GDM1 (cell line): Measurements from ENCODE around the gene CLASP1.
"Not testable (repeated sequence)": the region's sequence is repeated elsewhere in the genome, so short reads cannot be mapped to it uniquely, and the experiment has no call there.

ENCODE experiments used
- DNase-seq: peaks from one replicate; lab custom pipeline; 2025; lab: John Stamatoyannopoulos, UW

CLASP1 gene

GRCh38 chr2:121348128-121348740 is 301.0 kb downstream of the CLASP1 start:
- no peak for DNase-seq

GRCh38 chr2:121346859-121347258 is 302.4 kb downstream of the CLASP1 start:
- DNase-seq: no peak

GRCh38 chr2:121346407-121346806 is 302.9 kb downstream of the CLASP1 start:
- DNase-seq: no peak

GRCh38 chr2:121345887-121346286 is 303.4 kb downstream of the CLASP1 start:
- no peak for DNase-seq

- DNase-seq: no peak
Measured at GRCh38 chr2:121345101-121345500, 304.2 kb downstream of the CLASP1 start.

- DNase-seq: not testable (repeated sequence)
Measured at GRCh38 chr2:121343828-121344399, 305.3 kb downstream of the CLASP1 start.

- no peak for DNase-seq
Measured at GRCh38 chr2:121343191-121343590, 306.1 kb downstream of the CLASP1 start.

- DNase-seq: no peak
Measured at GRCh38 chr2:121342751-121343150, 306.5 kb downstream of the CLASP1 start.

GRCh38 chr2:121340926-121341325 is 308.3 kb downstream of the CLASP1 start:
- DNase-seq: no peak

- no peak for DNase-seq
Measured at GRCh38 chr2:121338281-121338680, 311.0 kb downstream of the CLASP1 start.

GRCh38 chr2:121336528-121337294 is 312.6 kb downstream of the CLASP1 start:
- DNase-seq: no peak

- no peak for DNase-seq
Measured at GRCh38 chr2:121335294-121336290, 313.7 kb downstream of the CLASP1 start.

GRCh38 chr2:121334581-121335293 is 314.5 kb downstream of the CLASP1 start:
- DNase-seq: no peak

- DNase-seq: no peak
Measured at GRCh38 chr2:121333834-121334558, 315.3 kb downstream of the CLASP1 start.

GRCh38 chr2:121333231-121333630 is 316.0 kb downstream of the CLASP1 start:
- DNase-seq: no peak

GRCh38 chr2:121331324-121331723 is 317.9 kb downstream of the CLASP1 start:
- not testable (repeated sequence) for DNase-seq

GRCh38 chr2:121330921-121331320 is 318.3 kb downstream of the CLASP1 start:
- no peak for DNase-seq

- no peak for DNase-seq
Measured at GRCh38 chr2:121329786-121330185, 319.5 kb downstream of the CLASP1 start.

GRCh38 chr2:121326628-121327027 is 322.6 kb downstream of the CLASP1 start:
- no peak for DNase-seq

- no peak for DNase-seq
Measured at GRCh38 chr2:121324601-121325000, 324.7 kb downstream of the CLASP1 start.

GRCh38 chr2:121321476-121321875 is 327.8 kb downstream of the CLASP1 start:
- DNase-seq: no peak
